AG08395 (cell line): Measurements from ENCODE around the gene ATP2A3.

Source experiments
- DNase-seq: peaks from one replicate; pipeline ENCODE4 v3.0.0; 2012; ENCODE audit warnings: mixed read lengths, low spot score

ATP2A3 gene

DNA sequence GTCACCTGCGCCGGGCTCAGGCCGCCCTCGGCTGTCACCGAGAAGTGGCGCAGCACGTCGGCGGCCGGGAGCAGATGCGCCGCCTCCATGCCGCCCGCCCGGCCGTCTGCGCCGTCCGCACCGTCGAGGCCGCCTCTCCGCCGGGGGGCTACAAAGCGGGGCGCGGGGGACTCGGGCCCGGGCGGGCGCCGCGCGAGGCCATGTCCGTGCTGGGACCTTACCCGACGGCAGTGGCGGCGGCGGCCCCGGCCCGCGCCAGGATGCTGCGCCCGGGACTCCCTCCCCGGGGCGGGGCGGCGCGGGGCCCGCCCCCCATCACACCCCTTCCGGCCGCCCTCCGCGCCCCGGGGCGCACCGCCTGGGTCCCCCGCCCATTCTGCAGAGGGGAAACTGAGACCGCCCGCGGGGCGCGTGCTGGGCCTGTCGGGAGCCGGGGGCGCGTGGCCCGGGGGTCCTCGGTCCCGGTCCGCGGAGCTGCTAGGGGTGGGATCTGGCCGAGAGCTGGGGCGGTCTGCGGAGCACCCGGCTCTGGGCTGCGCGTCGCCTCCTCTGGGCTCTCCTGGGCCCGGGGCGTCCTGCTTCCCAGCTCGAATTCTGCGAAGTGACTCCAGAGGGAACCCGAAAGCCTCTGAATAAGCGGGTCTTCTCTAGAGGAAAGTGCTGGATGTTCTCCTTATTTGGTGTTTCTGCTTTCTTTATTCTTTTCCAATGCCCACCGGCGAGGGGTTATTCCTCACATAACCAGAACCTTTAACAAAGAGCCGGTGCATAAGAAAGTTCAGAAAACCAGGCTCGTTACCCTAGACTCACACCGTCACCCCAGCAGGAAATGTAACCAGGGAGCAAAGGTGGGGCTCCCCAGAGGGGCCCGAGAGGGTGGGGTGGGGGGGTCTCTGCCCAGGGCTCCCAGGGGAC, at the start of gene ATP2A3:
ATP2A3 (minus strand) TSS at position 235 of the 915 bp plus-strand sequence; CDS start at position 89, 146 bp downstream.
- no peak for DNase-seq

DNA sequence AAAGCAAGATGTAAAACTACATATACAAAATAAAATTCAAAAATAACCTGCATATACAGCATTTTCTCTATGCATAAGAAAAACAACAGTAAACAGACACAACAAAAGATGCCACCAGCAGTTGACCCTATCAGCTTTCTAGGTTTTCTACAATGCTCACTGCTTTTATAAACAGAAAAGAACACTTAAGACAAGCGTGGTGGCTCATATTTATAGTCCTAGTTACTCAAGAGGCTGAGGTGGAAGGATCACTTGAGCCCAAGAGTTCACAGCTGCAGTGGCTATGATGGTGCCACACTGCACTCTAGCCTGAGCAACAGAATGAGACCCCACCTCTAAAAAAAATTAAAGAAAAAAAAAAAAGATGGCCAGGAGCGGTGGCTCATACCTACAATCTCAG, 46.5 kb upstream of the ATP2A3 start:
- DNase-seq, result no peak

DNA sequence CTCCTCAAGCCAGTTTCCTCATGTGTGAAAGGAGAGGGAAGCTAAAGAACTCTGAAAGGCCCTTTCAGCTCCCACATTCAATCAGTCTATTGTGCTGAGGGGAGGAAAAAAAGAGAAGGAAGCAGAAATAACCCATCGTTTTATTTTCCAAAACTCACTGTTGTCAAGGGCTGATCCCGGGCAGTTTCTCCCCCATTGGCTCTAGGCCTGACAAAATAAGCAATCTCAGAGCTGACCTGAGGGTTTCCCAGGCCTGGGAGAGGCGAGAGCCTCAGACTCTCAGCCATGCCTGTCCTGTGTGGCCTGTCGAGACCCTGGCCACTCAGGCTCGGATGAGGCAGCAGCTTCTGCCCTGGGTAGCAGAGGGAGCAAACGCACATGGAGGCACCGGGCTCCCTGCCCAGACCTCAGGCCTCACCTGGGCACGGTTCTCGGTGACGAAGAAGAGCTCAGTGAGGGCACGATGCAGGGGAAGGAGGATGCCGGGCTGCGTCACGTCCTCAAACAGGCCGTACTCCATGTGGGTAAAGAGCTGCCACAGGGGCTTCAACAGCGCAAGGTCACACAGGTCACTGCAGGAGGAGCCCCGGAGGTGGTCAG, 45.0 kb upstream of the ATP2A3 start:
- DNase-seq, result no peak

DNA sequence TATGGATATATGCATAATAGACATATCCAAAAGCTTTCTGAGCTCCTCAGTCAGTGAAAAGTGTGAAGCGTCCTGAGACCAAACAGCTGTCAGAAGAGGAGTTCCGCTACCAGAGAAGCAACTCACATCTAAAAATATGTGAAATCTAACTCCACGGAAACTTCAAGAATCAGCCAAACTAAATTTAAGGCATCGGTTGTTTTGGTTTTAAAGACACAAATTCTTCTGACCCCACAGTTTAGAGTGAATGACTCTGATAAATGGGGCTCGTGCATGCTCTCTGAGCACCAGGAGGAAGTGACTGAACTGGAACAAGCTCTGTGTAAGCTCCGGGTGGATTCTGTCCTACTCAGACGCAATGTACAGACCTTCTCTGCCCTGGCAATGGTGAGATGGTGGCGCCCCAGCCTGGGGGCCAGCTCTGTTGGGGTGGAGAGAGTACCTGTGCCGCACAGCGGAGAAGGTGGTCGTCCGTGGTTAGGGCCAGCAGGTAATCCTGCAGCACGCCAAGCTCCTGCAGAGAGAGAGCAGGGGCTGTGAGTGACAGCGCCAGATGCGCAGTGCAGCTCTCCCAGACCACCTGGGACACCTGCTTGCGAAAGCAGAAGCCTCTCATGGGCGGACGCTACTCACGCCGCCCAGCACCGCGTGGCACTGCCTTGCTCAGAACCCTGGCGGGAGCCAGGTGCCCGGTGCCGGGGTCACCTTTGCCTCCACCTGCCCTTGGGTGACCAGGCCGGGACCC, 44.4 kb upstream of the ATP2A3 start:
- no peak for DNase-seq

DNA sequence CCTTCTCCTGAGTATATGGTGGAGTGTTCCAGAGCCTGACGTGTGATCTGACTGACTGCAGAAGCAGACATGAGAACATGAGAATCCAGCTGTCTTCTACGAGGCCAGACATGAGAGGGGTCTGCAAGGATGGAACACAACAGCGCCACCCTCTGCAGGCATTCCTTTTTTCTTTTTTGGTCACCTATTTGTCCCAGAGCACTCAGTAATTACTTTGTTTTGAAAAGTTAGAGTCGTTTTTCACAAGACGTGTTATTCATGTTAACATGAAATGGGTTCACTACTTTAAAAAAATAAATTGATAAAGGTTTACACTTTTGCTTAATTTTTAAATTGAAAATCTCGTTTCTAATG, 43.8 kb upstream of the ATP2A3 start:
- no peak for DNase-seq

DNA sequence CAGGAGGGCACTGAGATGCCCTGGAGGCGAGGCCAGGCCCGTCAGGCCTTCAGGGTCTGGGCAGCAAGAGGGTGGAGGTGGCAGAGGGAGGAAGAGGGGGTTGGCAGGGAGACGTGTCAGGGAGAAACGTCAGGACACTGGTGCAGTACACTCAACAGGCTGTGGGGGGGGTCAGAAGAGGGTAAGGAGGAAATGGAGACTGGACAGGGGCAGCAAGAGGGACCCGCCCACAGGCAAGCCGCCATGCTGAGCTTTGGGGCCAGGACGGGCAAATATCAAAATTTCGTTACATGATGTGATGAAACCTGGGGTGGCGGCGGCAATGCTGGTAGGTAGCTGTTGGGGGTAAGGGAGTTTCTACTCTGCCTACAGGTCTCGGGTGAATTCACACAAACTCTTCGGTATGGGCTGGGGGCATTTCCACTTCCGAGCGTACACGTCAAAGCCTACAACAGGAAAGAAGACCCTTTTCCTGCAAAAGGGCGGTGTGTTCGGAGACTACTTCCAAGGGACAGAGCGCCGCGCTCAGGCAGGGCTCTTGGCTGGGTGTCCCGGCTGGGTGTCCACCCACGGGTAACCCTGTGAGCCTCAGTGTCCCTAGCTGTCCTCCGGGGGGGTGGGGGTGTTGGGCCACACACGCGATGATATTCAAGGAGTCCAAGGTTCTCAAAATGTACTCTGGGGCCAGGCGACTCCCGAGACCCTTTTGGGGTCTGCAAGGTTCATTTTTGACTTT, 43.3 kb upstream of the ATP2A3 start:
- no peak for DNase-seq

DNA sequence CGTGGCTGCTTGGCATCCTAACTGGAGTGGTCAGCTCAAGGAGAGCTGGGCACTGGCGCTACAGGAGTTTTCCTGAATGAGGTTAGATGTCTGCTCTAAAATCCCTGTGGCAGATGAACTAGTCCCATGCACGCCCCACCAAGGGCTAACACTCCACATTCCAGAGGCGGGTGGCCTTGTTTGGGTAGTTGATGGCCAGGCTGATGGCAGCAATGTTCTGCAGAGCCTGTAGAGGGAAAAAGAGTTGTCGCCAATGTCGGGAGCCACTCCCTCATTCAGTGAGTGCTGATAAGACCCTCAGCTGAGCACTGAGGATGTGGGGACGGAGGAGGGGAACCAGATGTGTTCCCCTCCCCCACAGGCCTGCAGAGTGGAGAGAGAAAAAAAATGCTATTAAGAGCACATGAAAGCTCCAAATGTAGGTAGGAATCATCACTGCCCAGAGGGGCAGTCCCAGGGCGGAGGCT, 42.5 kb upstream of the ATP2A3 start:
- no peak for DNase-seq

DNA sequence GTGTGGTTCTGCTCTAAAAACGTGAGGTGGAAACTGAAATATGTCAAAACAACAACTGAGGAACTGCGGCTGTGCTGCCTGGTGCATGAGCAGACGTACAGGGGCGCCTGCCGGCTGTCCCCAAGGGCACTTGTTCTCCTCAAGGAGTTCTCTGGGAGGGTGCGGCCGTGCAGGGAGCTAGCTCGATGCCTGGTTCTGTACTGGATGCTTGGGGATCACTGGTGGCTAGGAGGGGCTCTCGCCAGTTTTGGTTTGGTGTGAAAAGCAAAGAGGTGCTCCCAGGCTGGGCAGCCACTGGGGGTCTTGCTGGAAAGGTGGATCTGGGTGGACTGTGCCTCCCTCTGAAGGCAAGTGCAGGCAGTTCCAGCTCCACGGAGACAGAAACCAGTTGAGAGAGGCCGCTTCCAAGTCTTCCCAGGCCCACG, 41.9 kb upstream of the ATP2A3 start:
- DNase-seq, result no peak

DNA sequence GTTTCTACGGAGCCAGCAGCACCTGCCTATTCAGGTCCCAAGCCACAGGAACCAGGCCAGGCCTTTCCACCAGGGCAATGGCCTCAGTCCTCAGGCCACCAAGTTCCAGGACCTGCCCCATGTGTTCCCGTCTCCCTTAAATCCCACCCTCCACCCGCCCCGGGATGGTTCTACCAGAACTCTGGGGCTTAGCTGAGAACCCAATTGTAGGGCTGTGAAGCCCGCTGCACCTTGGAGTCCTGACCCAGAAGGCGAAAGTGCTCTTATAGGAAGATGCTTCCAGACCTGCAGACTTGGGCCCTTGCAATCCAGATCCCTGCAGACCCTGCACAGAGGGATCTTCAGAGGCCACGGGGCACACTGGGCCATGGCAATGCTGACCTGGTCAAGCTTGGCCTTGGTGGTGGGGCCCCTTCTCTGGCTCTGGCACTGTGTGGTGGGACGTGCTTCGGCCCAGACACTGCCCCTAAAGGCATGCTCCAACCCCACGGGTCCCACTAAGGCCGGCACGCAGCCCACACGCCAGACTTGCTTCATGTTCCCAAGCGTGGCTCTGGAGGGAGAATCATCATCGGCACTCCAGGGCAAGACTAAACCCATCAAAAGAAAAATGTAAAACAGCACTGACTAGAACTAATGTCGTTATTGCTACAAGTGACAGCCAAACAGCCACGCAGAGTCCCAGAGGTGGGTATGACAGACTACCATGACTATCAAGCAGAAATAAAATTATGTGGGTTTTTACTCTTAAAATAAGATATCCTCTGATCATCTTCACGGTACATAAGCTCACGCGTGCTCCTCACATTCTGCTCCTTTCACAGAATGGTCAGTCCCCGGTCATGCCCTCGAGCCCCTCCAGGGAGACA, 41.3 kb upstream of the ATP2A3 start:
- no peak for DNase-seq

DNA sequence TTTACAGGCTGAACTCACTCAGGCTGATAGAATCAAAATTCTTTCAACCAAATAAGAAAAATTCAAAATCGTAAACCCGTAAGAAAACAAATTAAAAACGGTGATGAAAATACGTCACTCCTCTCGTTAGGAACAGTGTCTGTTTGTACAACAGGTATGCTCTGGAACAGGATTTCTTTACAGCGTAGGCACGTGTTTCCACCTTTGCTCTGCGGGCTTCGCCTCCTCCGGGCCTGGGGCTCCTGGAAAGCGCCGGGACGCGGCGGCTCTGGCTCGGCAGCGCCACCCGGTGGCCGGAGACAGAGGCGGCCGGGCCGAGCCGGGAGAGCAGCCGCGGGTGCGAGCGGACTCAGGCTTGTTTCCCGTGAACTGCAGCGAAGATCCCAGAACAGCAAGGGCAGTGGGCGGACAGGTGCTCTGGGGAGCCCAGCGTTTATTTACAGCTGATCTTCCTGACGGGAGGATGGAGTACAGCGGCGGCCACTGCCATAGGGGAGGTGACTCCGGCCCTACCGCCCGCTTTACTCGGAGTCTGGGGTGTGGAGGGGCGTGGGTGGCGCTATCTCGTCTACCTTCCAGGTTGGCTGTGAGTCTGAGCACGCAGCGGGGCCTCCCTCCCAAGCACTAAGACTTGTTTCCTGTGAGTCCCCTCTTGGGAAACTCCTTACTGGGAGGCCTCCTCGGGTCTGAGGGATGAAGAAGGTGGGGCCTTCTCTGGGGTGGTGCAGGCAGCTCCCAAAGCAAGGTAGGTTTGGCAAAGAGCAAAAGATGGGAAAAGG, 40.5 kb upstream of the ATP2A3 start:
- peak; percentile 63 for DNase-seq

DNA sequence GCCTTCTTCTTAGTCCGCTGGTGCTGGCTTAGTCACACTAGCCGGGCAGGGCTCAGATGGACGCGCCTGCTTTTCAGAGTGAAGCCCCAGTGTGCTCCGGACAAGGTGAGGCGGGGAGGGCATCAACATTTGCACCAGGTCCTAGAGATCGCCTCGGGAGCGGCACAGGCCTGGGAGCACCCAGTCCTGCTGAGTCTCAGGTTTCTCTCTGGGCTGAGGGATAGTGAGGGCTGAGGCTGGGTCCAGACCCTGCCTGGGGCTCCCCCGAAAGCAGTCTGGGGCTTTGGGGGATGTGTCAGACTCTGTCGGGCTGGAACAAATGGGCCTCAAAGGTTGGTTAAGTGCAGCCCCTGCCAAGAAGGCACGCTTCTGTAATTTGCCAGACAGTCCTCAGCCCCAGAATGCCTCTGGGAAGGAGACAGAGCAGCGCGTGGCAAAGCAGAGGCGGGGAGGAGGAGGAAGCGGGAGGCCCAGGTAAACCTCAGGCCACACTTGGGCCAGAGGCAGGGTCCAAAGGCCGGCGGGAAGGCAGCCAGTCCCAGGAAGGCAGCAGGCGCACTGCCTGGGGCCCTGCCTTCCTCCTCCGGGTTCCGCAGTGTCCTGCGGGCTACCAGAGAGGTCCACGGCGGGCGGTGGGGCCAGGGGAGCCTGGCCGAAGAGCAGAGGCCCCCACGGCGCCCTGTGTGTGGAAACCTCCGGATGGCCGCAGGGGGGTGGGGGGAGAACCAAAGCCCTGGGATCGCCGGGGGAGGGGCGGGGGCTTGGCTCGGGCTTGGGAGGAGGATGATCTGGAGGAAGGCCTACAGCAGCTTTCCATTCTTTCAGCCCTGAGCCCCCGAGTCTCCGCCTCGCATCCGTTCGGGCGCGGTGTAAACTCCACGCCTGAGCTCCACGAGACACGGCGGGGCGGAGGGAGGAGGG, 39.5 kb upstream of the ATP2A3 start:
- DNase-seq, result no peak

DNA sequence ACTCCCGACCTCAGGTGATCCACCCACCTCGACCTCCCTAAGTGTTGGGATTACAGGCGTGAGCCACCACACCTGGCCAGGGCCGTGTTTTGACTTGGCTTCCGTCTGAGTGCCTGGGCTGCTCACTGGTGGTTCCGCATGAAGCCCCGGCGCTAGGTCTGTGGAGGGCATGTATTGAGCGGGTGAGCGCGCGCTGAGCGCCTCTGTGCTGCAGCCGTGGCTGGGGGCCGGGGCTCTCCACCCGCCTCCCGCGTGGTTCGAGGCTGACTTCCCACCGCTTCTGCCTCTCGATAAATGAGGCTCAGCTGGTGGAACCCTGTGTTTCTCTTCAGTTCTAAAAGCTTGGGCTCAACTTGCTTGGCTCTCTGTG, 38.9 kb upstream of the ATP2A3 start:
- DNase-seq, result no peak

DNA sequence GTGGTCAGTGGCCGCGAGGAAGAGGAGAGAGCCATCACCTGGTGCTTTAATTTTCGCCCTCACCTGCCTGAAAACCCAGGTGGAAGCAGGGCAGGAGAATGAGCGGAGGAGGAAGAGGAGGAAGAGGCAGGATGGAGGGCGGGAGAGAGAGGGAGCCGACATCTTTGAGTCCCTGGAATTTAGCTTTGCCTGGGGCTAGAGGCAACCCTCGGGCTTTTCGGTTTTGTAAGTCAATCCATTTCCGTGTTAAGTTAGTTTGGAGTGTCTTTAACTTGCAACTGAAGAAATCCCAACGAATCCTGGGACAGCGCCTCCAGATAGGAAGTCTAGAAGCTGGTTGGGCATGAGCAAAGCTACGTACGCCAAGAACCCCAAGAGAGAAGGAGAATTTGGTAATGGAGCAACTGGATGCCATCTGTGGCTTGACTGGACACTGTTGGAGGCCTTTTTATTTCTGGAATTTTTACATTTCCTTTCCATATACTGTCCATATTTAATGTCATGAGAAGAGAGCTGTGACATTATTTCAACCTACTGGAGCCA, 36.9 kb upstream of the ATP2A3 start:
- no peak for DNase-seq

DNA sequence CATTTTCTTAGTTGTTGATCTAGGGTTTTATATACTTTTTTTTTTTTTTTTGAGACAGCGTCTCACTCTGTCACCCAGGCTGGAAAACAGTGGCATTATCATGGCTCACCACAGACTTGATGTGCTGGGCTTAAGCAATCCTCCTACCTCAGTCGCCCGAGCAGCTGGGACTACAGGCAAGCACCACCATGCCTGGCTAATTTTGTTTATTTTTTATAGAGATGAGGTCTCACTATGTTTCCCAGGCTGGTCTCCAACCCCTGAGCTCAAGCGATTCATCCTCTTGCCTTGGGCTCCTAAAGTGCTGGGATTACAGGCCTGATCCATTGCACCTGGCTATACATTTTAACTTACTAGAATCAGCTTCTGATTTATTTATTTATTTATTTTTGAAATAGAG, 34.2 kb upstream of the ATP2A3 start:
- no peak for DNase-seq

DNA sequence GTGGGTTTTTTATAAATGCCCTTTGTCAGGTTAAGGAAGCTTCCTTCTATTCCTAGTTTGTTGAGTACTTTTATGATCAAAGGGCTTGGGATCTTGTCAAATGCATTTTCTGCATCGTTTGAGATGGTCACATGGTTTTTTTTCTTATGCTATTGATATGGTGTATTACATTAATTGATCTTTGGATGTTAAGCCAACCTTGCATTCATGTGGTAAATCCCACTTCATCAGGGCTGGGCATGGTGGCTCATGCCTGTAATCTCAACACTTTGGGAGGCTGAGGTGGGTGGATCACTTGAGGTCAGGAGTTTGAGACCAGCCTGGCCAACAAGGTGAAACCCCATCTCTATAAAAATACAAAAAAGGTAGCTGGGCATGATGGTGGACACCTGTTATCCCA, 30.8 kb upstream of the ATP2A3 start:
- DNase-seq, result no peak

DNA sequence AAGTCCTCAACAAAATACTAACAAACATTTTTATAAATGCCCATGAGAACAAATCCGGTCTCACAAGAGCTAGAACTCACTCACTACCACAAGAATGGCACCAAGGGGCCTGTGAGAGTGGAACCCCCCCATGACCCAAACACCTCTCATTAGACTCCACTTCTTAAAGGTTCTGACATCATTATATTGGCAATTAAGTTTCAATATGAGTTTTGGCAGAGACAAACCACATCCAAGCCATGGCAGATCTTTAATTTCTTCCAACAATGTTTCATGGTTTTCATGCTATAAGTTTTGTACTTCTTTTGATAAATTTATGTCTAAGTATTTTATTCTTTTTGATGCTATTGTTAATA, 30.0 kb upstream of the ATP2A3 start:
- DNase-seq, result no peak

DNA sequence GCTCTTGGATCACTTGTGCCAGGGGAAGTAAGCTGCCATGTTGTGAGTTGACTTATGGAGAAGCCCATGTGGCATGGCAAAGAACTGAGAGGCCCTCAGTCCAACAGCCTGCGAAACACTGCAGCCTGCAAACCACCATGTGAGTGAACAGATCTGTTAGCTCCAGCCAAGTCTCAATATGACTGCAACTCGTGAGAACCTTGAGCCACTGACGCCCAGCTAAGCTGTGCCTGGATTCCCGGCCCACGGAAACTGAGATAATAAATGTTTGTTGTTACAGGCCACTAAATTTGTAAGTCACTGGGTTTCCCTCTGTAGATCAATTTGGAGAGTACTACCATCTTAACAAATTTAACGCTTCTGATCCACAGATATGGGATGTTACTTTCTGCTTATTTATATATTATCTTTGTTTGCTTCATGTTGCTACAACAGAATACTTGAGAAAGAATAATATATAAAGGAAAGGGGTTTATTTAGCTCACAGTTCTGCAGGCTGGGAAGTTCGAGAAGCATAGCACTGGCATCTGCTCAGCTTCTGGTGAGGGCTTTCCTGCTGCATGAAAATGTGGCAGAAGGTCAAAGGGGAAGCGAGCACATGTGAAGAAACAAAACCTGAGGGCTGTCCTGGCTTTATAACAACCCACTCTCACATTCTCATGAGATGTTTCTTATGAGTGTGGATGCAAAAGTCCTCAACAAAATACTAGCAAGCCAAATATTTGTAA, 29.4 kb upstream of the ATP2A3 start:
- no peak for DNase-seq

DNA sequence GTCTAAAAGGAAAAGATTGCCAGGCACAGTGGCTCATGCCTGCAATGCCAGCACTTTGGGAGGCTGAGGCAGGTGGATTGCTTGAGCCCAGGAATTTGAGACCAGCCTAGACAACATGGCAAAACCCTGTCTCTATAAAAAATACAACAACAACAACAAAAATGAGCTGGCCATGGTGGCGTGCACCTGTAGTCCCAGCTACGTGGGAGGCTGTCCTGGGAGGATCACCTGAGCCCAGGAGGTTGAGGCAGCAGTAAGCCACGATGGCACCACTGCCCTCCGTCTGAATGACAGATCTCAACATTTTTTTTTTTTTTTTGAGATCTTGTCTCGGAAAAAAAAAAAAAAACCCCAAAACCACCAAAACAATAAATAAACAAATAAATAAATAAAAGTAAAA, 28.1 kb upstream of the ATP2A3 start:
- no peak for DNase-seq
